Renal cortex interstitium (tissue), 11 donors: ENCODE data around the gene SCARF1. TPM values are rescaled to one million over a fixed set of nuclear protein-coding genes. Genes with fewer than 3 reads are reported as not detected.

Experiments used
- DNase-seq, 11 donors: peaks; one replicate each; pipeline ENCODE4 v3.0.0-alpha.2; 2013; ENCODE audit warnings: low read depth in 9 of 11, low spot score in 4 of 11; ENCODE audit errors: extremely low read depth in 1 of 11
- polyA plus RNA-seq, 3 donors: library from polyadenylated mRNA; unstranded; fragments of 120-200 nt; gene quantifications; one replicate each; pipeline ENCODE4 v1.2.1, GENCODE V29; 2013; ENCODE audit not compliant: insufficient read length in 3 of 3

The SCARF1 gene
- polyA plus RNA-seq, 3 donors = 5.0 to 8.4 (median 7.6) TPM

DNA sequence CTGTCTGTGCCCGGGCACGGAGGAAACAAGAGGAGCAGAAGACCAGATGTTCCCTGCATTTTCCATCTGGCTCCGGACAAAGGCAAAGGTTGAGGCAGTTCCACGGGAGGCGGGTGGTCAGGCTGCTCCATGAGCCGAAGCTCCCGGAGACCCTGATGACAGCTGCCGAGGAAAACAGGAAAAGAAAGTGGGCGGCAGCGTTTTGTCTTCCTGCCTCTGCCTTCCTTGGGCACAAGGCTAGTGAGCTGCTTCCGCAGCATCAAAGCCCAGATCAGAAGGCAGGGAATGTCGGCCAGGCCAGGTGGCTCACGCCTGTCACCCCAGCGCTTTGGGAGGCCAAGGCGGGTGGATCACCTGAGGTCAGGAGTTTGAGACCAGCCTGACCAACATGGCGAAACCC, 33.1 kb downstream of the SCARF1 start:
- DNase-seq = no peak

DNA sequence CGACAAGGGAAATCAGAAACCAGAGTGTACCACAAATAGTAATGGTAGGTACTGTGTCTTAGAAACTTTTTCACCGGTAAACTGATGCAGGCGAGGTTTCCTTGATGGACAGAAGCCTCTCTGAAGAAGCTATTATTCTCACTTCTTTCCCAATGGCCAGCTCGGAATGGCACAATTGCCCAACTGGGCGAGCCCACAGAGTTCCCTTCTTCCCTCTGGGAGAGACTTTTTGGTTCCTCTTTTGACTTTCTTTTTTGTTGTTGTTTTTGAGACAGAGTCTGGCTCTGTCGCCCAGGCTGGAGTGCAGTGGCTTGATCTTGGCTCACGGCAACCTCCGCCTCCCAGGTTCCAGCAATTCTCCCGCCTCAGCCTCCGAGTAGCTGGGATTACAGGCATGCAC, 33.8 kb downstream of the SCARF1 start:
- no peak for DNase-seq

DNA sequence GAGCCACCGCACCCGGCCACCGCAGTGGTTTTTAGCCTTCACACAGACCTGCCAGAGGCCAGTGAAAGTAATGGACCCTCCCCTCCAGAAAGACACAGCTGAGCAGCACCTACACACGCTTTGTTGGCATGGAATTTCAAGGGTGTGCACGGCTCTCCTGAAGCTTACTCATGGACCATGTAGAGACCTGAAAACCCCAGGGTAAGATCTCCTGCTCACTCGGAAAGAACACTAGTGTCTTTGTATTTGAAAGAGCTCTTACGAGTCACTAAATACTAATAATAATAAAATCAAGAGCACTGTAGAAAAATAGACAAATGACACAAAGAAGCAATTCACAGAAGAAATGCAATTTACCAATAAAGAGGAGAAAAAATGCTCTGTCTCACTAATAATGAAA, 36.9 kb downstream of the SCARF1 start:
- no peak for DNase-seq

DNA sequence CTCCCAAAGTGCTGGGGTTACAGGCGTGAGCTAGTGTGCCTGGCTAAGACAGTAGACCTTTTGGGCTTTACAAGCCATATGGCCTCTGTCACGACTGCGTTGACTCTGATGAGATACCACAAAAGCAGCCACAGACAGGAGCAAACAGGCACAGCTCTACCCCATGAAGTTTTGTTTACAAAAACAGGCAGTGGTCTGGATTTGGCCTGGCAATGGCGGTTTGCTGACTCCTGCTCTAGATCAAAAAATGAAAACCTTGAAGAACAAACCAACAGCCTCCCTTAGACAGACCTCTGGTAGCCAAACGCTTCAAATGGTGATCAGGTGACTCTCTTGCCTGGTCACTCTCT, 37.6 kb downstream of the SCARF1 start:
- DNase-seq = no peak

DNA sequence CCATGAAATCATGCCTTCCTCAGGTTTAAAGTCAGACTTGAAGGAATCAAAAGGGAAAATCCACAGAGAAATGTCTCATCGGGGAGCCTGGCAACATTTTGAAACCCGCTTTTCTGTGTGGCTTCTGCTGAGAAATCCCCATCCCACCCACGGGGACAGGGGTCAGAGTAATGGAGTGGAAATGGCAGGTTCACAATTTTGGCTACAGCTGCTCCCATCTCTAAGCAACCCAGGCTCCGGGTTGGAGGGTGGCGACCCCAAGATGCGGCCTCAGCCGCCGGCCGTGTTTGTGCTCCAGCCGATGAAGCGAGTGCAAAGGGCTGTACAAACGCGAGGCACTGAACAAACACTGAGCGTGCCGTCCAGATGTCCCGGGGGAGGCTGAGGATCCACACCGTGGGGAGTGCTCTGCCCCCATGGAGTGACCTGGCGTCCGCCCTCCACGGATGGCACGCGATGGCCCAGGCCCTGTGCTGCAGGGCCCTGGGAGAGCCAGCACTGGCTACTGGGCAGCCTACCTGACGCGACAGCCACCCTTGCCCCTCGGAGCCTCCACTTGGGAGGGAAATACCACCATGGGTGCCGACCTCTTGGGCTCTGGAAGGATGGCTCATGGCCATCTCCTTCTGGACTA, 39.1 kb downstream of the SCARF1 start:
- DNase-seq = no peak

DNA sequence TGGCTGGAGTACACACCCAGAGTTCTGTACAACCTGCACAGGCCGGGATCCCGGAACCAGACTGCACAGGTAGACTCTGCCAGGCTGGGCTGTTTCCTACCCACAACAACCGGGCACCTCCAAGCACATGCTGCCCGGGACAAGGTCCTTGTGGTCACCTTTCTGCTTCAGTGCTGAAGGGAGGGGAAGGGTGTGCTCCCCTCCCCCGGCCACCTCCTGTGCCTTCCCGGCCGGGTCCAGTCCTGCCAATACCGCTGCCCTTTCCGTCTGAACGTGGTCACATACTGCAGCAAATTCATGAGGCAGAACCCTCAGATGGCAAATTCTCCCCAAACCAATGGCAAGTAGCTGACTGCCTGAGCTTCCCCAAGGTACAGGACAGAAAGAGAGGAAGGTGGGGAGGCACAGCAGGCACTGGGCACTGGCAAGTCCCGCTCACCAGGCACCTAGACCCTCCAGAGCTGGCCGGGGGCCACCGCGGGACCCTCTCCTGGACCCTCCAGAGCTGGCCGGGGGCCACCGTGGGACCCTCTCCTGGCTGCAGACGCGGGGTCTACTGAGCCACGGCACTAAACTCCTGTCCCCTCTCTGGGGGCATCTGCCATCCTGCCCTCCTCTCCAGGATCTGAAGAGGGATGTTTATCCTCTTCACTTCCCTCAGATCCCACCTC, 39.7 kb downstream of the SCARF1 start:
- peak in 1 of 11 donors; percentile 51 for DNase-seq

DNA sequence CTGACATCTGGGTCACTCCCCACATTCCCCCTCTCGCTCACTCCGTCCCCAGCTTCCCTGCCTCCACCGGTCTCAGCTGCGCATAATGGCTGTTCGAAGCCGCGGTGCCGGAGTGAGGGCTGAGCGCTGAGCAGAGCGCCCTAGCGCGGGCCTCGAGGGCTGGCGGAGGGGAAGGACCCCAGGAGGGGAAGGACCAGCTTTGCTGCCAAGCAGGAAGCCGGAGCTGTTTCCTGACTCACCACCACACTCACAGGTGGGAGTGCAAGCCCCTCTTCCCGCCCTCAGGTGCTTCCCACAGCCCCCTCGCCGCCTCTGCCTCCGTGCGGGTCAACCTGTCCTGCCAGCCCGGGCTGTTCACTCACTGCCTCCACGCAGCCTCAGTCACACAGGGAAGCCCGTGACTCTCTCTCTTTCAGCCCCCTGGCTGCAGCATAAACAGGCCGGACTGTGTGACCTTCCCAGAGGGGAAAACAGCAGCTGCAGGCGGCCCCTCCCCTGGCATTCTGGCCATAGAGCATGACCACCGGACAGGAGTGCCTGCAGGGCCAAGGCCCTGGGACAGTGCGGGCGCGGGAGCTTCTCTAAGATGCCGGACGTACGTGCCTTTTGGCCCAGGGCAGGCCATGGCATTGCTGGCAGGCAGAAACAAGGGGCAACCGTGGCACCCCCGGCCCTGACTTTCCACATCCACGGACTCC, 40.6 kb downstream of the SCARF1 start:
- no peak for DNase-seq

DNA sequence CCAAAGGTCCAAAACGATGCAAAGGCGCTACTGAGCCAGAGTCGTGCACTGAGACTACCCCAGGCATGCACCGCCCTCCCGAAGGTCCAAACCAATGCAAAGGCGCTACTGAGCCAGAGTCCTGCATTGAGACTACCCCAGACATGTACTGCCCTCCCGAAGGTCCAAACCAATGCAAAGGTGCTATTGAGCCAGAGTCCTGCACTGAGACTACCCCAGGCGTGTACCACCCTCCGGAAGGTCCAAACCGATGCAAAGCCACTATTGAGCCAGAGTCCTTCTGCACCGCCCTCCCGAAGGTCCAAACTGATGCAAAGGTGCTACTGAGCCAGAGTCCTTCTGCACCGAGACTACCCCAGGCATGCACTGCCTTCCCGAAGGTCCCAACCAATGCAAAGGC, 44.0 kb downstream of the SCARF1 start:
- DNase-seq = no peak

DNA sequence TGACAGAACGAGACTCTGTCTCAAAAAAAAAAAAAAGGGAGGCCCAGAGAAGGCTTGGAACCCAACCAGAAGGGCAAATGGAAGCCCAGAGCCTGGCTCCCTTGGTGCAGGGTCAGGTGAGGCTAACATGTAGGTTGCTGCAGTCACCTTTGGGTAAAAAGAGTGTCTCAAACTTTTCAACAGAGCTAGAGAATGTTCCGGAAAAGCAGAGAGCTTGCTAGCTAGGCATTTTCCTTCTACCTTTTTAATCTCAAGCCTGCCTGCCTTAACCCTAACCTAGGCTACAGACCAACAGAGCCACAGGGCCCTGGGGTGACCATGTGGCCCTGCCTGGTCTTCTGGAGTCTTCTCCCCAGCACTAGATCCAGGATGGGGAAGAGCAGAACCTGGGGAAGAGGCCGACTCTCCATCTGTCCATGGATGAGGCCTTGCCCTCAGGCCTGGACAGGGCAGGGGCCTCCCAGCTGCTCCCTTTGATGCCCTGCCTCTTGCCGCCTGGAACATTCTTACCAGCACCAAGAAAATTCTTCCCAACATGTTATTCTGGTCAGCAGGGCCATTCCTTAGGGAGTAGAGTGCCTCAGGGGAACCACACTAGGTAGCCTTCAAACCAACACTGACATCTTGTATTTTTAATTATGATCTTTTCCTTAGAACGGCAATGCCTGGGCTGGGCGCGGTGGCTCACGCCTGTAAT, 47.0 kb downstream of the SCARF1 start:
- DNase-seq = no peak

DNA sequence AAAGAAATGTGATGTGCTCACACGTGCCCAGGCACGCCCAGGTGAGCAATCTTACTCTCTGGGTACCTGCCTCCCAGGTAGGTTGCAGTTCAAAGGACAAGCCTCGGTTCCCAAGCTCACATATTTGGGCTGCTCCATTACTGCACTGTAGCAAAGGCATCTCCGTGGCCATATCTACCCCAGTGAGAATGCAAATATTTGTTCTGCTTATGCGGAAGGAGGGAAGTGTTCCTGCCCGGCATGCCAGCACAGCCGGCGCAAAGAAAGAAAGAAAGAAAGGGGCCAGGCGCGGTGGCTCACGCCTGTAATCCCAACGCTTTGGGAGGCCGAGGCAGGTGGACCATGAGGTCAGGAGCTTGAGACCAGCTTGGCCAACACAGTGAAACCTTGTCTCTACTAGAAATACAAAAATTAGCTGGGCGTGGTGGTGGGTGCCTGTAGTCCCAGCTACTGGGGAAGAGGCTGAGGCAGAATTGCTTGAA, 47.6 kb downstream of the SCARF1 start:
- DNase-seq = no peak

DNA sequence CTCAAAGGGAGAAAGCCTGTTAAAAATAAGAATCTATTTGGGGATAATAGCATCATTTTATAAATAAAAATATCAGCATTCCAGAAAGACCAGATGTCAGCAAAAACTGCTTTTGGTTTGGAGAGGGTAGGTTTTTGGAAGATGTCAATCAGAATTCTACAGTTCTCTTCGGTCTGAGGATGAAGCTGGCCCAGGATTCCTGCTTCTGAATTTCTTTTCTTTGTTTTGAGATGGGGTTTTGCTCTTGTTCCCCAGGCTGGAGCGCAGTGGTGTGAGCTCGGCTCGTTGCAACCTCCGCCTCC, 52.0 kb downstream of the SCARF1 start:
- no peak for DNase-seq

DNA sequence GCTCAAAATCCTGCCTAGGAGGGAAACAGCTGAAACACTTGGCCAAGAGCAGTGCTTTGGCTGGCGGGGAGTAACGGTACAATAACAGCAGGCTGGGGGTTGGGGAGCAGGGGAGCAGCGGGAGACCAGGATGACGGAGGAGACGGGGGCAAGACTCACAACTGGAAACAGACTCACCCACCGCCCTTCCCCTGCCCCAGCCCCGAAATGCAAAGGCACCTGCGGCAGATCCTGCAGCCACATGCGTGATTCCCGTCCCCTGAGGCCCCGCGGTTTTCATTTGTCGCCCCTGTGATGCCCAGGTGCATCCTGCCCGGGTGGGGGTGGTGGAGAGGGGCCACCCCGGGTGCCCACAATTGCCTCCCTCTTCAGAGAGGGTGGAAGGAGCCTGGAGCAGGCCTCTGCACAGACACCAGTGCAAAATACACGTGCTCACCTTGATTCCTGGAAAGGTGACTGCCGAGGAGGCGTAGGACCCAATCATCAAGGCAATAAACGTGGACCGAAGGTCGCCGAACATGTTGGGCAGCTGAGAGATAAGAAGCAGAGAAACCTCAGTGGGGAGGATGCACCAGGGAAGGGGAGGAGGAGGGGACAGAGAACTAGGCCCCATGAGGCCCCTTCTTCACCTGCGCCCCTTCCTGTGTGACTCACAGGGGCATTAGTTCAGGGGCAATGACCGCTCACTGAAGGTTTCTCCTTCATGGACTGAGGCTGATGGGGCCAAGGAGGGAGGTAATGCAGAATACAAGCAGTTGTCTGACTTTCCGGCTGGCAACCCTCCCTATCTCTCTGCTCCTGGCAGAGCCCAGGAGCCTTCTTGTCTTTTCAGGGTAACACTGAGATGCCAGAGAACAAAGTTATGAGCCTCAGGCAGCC, 52.5 kb downstream of the SCARF1 start:
- no peak for DNase-seq

DNA sequence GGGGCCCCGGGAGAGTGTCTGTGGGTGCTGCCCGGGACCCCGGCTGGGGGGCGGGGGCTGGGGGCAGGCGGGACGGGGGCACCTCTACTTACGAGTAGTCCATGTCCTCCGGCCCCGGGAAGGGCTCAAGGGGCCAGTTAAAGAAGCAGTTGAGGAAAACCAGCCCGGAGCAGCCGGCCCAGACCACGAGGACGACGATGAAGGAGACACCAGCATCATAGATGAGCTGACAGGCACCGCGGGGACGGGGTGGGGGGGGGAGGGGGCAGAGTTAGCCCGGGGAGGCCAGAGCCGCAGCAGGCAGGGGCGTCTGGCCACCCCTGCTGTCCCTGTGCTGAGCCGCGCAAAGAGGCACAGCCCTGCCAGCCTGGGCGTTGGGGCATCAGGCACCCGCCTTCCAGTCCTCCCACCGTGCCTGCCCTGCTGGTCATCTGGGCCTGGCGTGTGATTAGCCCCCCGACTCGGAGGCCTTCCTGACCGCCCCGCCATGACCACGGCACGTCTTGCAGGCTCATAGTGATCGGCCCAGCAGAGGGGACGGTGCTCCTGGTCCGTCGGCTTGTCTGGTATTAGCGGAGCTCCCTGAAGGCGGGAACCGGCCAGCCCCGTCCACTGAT, 54.0 kb downstream of the SCARF1 start:
- no peak for DNase-seq

DNA sequence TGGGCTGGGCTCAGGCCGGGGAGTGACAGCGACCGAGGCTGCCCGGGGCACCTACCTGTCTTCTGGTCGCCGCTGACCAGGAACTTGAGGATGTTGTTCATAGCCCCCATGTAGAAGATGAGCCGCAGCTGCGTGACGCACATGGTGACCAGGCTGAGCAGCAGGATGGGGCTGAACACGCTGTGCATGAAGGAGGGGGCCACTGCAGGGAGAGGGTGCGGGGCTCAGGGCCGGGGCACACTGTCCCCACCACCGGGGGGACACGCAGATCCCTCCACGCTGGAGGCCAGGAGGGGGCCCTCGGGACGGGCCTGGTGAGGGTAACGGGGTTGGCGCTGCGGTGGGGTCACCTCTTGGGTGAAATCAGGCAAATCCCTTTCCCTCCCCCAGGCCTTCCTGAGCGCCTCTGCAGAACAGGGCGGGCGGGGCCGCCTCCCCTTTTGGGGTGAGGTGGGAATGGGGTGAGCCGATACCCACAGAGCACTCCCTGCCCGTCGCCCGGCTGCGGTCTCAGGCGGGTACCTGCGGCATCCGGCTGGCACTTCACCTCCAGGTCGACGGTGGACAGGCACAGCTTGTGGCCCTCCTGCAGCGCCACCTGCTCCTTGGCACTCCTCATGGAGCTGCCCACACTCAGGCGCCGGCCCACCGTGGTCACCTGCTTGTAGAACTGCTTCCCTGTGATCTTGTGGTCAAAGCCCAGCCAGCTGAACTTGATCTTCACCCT, 54.6 kb downstream of the SCARF1 start:
- DNase-seq = no peak

DNA sequence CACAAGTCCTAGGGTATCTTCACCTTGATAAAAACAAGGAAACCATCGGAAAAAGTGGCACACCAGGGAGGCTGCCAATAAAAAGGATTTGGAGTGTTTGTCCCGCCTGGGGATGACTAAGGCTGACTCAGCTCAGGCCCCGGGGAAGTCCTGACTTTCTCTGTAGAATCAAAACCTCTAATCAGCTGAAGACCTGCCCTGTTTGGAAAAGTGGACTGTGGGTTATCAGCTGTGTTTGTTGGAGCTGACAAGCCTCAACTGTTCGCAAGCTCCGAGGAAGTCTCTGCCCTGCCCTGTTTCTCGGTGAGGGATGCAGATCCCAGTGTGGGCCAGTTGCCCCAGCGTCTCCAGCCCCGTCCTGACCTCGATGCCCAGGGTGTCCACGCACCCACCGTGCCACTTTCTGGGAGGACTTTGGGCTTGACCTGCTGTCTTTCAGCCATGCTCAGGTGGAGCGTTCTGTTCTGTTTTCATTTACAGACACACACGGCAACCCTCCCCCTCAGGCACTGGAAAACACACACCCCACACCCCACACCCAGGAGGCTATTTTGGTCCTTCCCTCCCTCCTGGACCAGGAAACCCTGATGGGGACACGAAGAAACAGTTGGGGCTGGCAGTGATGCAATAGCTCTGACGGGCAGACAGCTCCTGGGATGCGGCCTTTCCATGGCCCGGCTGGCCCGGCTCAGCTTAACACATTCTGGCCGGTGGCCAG, 55.3 kb downstream of the SCARF1 start:
- no peak for DNase-seq

DNA sequence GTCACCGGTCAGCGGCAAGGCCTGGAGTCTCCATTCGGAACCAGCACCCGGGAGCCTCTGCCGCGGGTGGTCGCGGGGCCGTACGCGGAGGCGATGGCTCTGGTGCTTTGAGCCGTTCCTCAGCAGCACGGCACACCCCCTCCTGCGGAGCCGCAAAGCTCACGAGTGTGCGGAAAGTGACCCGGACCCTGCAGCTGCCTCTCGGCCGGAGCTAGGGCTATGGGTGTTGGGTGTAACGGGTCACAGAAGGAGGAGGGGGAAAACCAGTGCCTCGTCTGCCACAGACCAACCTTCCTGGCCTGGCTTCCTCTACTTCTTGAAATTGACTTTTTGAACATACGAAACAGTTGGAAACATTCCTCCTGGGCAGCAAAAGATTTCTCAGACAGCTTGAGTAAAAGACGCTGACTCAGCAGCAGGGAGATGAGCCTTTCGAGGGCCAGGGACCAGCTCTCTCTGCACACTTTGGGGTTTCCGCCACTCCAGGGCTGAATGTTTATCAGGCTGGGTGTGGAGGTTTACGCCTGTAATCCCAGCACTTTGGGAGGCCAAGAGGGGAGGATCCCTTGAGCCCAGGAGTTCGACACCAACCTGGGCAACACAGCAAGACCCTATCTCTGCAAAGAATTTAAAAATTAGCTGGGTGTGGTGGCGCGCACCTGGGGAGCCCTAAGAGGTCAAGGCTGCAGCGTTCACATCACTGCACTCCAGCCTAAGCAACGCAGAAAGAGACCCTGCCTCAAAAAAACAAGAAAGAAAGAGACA, 56.5 kb downstream of the SCARF1 start:
- DNase-seq = no peak

DNA sequence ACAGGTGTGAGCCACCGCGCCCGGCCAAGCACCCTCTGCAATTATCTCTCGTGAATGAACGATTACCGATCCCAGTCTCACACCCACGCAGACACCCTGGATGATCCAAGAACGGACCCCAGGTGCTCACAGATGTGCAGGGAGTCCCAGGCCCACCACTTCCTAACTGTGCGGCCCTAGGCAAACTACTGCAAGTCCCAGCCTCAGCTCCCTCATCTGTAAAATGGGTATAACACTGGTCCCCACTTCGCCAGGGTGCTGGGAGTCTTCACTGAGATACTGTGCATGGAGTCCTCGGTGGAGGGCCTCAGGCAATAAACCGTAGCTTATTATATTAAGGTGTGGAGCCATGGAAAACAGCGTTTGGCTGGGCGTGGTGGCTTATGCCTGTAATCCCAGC, 61.4 kb downstream of the SCARF1 start:
- DNase-seq = no peak
